HG02870 (cell line): ENCODE results near the gene PTMA.

ENCODE experiments used
- ATAC-seq: cut with Tn5 transposase; IDR thresholded peaks from one replicate; pipeline ENCODE4 v1.9.1; 2021; ENCODE audit warnings: mild to moderate bottlenecking, moderate library complexity; ENCODE audit not compliant: unreplicated experiment

The PTMA gene

GRCh38 chr2:231674587-231675338 lies 33.6 kb upstream of the PTMA start:
- peak; percentile 26 for ATAC-seq

DNA sequence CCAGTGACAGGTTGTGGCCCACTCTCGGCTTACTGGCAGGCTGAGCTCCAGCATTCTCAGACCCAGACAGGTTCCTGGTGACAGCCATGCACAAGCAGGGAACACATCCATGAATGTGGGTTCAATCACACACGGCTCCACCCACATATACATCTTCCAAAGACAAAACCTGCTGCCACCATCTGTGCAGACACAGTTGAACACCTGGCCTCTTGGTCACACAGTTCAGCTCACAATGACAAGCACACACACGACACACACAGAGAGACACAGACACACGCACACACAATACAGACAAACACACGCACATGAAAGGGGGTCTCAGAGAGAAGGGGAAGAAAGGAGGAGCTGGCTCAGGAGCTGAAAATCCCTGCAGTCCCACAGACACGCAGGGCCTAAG lies 32.1 kb upstream of the PTMA start:
- no peak for ATAC-seq

DNA sequence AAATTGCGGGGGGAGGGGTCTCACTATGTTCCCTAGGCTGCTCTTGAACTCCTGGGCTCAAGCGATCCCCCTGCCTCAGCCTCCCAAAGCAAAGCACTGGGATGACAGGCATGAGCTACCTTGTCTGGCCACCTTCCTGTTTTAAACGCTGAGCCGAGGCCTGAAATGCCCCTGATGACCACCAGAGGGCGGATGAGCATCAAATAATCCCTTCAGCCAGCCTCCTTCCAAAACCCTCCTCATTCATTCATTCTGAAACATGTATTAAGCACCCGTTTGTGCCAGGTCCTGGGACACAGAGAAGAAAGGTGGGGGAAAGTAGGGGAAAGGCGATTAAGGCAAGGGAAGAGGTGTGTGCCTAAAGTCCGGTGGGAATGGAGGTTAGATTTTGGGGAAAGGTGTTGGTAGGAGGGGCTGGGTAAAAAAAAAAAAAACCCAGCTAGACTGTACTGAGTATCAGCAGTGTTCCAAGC lies 30.7 kb upstream of the PTMA start:
- no peak for ATAC-seq

- ATAC-seq, result no peak
These were observed 28.4 kb upstream of the PTMA start for GRCh38 chr2:231679908-231680284.

GRCh38 chr2:231680285-231680991 lies 27.9 kb upstream of the PTMA start:
- ATAC-seq, result no peak

DNA sequence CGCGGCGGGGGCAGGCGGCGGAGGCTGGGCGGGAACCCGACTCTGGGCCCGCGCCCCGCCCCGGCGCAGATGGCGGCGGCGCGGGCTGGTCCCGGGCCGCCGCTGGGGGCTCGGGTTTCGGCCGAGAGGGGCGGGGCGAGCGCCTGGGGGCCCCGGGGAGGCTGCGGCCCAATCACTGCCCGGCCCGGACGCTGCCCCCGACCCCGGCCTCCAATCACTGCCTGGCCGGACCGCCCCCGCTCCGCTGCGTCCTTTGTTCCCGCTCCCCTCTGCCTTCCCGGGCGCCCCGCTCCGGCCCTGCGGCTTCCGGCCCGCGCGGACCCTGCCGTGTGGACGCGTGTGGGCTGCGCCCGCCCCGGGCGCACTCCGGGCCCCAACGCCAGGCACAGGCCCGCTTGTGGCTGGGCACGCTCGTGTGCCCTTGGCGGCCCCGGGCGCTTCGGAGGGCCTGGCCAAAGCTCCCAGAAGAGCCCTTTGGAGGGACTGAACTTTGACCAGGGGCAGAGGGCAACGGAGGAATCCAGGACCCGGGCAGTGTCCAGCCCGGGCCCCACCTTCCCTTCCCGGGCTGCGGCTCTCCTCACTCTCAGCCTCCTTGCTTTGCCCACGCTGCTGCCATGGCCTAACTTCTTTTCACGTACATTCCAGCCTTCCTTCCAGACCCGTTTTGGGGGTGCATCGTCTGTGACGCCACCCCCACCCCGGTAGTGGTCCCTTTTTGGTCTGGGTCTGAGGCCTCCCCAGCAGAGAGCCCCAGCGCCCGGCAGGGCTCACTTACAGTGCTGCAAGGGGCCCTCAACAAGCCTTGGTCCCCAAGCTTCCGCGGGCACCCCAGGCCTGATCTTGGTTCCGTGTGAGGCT lies 27.1 kb upstream of the PTMA start:
- ATAC-seq, result peak; percentile 52

DNA sequence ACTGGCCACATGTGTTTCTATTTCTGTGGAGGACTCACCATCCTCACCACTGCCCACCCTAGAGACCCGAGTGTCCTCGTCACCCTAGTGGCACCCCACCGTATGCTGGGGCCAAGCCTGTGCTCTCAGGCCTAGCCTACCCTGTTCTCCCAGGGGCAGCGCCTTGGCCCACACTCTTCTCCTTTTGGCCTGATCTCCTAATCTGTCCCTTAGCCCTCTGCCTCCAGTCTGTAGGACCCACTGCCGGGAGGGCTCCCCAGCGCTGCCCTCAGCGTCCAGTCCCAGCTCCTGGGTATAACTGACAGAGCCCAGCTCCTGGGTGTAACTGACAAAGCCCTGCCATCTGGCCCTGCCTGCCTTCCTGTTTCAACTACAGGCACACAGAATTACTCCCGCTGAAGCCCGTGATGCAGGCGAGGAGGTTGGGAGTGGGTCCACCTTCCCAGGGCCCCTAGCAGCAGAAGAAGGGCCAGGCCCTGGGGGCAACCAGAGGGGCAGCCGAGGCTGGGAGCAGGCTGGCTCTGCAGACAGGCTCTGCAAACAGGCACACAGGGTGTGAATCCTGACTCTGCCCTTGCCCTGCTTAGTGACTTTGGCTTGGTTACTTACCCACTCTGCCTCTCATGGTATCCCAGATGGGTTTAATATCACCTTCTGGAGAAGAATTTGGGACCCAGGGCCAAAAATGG lies 25.6 kb upstream of the PTMA start:
- ATAC-seq, result no peak

GRCh38 chr2:231683292-231684235 lies 24.8 kb upstream of the PTMA start:
- ATAC-seq, result no peak

- no peak for ATAC-seq
These were observed 23.8 kb upstream of the PTMA start for GRCh38 chr2:231684314-231685223.

- ATAC-seq, result no peak
These were observed 22.8 kb upstream of the PTMA start for GRCh38 chr2:231685349-231686191.

DNA sequence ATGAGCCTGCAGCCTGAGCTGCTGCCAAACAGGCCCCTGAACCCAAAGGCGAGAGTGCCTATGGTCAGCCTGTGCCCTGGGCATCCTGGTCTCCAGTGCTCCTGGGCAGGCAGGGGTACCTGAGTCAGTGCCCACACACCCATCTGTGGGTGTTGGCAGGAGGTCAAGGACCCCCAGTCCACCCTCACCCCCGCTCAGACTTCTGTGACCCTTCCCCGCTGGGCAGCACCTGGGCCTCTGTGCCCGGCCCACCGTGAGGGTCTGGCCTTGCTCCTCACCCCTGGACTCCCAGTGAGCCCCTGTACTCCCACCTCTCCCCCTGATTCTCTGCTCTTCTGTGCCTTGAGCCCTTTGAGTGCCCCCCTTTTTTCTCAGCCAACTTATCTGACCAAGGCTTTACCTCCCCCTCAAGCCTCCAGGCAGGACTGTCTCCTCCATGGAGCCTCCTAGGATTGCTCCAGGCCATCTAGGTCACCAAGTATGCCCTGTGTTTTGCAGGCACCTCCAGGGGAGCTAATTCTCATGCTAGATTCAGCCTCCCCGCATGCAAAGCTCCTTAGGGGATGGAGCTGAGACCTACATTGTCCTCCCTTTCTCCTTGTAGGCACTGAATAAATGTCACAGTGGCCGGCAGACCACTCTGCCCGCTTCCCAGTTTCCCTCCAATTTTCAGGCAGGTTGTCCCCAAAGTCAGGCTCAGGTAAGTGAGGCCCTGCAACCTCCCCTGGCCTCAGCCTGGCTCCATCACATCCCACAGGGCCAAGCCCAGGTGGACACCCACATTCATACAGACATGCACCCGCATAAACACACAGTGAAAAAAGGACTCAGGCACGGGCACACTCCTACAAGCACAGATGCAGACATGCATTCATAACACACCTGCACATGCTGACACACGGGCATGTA lies 21.9 kb upstream of the PTMA start:
- no peak for ATAC-seq

DNA sequence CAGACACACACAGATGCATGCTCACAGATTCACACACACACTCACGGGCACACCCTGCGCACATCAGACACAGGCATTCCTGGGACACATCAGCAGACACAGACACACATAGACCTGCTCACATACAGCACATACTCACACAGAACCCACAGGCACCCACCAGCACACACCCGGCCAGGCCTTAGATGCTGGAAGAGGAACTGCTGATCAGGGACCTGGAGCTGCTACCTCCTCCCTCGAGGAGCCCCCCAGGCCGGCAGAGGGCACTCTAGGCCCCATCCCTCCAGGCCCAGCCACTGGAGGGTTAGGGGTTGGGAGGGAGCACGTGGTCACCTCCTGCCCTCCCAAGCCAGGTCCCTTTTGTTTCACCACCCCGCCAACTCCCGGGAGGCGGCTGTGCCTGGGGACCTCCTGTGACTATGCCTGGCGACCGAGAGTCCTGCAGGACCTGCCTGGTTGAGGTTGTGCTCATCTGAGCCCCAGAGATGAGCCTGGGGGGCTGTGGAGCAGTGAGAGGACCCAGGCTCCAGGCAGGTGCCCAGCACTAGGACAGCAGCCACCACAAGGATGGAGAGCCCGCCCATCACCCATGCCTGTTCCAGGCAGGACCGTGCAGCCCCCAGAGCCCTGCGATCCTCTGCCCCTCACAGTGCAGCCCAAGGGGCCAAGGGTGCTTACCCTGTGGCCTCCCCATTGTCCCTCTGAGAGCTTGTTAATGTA lies 21.0 kb upstream of the PTMA start:
- ATAC-seq, result peak; percentile 72

DNA sequence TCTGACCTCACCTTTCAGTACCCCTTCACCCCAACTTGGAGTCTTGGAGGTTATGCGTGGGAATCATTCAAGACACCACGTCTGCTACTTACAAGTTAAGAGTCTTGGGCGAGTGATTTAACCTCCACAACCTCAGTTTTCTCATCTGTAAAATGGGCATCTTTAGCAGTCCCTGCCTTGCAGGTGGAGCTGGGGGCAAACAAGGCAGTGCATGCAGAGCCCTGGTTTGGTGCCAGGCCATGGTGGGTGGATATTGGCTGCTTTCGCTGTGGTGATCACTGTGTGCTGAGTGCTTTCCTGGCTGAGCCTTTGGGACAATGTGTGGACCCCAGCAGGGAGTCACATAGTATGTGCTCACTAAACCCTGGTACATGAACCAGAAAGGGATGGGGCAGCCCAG lies 20.4 kb upstream of the PTMA start:
- ATAC-seq, result no peak

DNA sequence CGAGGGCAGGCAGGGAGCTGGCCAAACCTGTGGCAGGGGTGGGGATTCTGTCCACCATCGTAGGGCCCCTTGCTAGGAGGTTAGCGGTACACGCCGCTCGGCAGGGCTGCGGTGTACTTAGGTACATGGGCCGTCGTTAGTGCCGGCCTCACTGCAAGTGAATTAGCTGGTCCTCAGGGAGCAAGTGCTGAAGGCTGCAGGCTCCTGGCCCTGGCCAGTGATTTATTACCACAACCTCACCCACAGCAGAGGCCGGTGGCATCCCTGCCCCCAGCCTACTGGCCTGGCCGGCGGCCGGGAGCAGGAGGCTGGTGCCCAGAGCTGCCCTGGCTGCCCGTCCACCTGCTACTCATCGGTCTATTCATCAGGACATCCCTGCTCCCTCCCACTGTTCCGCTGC lies 19.6 kb upstream of the PTMA start:
- no peak for ATAC-seq

- ATAC-seq, result no peak
These were observed 19.0 kb upstream of the PTMA start for GRCh38 chr2:231689124-231689893.
